Progenitor cell of endocrine pancreas (in vitro differentiated cells): Measurements from ENCODE around the gene DNASE1L3. TPM values are rescaled to one million over a fixed set of nuclear protein-coding genes. Genes with fewer than 3 reads are reported as not detected.

Source experiments
- DNase-seq: peaks from one replicate; pipeline ENCODE4 v3.0.0; 2021; ENCODE audit warnings: low spot score; ENCODE audit not compliant: unreplicated experiment
- H3K27ac Mint-ChIP-seq: 2 replicates; pipeline ENCODE4 v1.8.0; 2021; ENCODE audit warnings: mild to moderate bottlenecking, moderate library complexity, mixed read lengths
- H3K27me3 Mint-ChIP-seq: 2 replicates; pipeline ENCODE4 v1.8.0; 2021; ENCODE audit warnings: mixed read lengths
- H3K36me3 Mint-ChIP-seq: 2 replicates; pipeline ENCODE4 v1.8.0; 2022; ENCODE audit warnings: mixed read lengths; ENCODE audit not compliant: insufficient read depth
- H3K4me1 Mint-ChIP-seq: 2 replicates; pipeline ENCODE4 v1.8.0; 2021; ENCODE audit warnings: low read depth, mixed read lengths
- H3K4me3 Mint-ChIP-seq: 2 replicates; pipeline ENCODE4 v1.8.0; 2021; ENCODE audit warnings: low read depth, mild to moderate bottlenecking, moderate library complexity, mixed read lengths
- H3K9me3 Mint-ChIP-seq: 2 replicates; pipeline ENCODE4 v1.8.0; 2021; ENCODE audit warnings: low read depth, mixed read lengths
- CTCF ChIP-seq: fragments of 200-600 bp; sonication (generic); IDR thresholded peaks from one replicate; pipeline ENCODE4 v1.5.0; 2021; ENCODE audit warnings: antibody characterized with exemption, mild to moderate bottlenecking; ENCODE audit not compliant: unreplicated experiment
- total RNA-seq: library from RNA; stranded (reverse); gene quantifications from 2 replicates; pipeline ENCODE4 v1.2.1, GENCODE V29; 2021

The DNASE1L3 gene
- total RNA-seq, 1 donor from 2014 or later = not detected

- no peaks in the 10 kb centered on the region for H3K9me3 Mint-ChIP-seq
- H3K4me3 Mint-ChIP-seq = no peak overlapping the region
- H3K36me3 Mint-ChIP-seq = peaks cover 5% of the 10 kb centered on the region
- no peak for TF ChIP-seq CTCF
- H3K27ac Mint-ChIP-seq = no peak overlapping the region
- no peak for DNase-seq
- peaks cover 8% of the 10 kb centered on the region for H3K27me3 Mint-ChIP-seq
- peaks cover 21% of the 10 kb centered on the region for H3K4me1 Mint-ChIP-seq
Observed at GRCh38 chr3:58176185-58176530, 34.6 kb downstream of the DNASE1L3 start.

- no peaks in the 10 kb centered on the region for H3K9me3 Mint-ChIP-seq
- TF ChIP-seq CTCF = no peak
- peaks cover 21% of the 10 kb centered on the region for H3K4me1 Mint-ChIP-seq
- no peak overlapping the region for H3K4me3 Mint-ChIP-seq
- peaks cover 8% of the 10 kb centered on the region for H3K27me3 Mint-ChIP-seq
- H3K27ac Mint-ChIP-seq = peak overlapping the region; percentile 0
- H3K36me3 Mint-ChIP-seq = peaks cover 6% of the 10 kb centered on the region
- no peak for DNase-seq
Observed at GRCh38 chr3:58175437-58176184, 35.2 kb downstream of the DNASE1L3 start.

- no peak for DNase-seq
- Mint-ChIP-seq H3K36me3 (peaks cover 7% of the 10 kb centered on the region), H3K27ac (no peak overlapping the region), H3K4me1 (peaks cover 21% of the 10 kb centered on the region), H3K4me3 (no peak overlapping the region), H3K27me3 (peaks cover 8% of the 10 kb centered on the region), H3K9me3 (no peaks in the 10 kb centered on the region)
- no peak for TF ChIP-seq CTCF
Observed at GRCh38 chr3:58175187-58175436, 35.7 kb downstream of the DNASE1L3 start.

GRCh38 chr3:58173669-58174398 is 36.9 kb downstream of the DNASE1L3 start:
- Mint-ChIP-seq H3K36me3 (peaks cover 11% of the 10 kb centered on the region), H3K4me3 (no peak overlapping the region)
- peak; percentile 26 for DNase-seq

More at GRCh38 chr3:58173669-58174398, 36.9 kb downstream of the DNASE1L3 start:
- H3K4me1 Mint-ChIP-seq = peaks cover 21% of the 10 kb centered on the region
- H3K27ac Mint-ChIP-seq = peak overlapping the region; percentile 67
- peak; percentile 46 for TF ChIP-seq CTCF
- H3K27me3 Mint-ChIP-seq = peaks cover 8% of the 10 kb centered on the region
- no peaks in the 10 kb centered on the region for H3K9me3 Mint-ChIP-seq
